Uterus (tissue), 2 donors: ENCODE results near the gene PANK4.

Source experiments
- CTCF ChIP-seq, 4 experiments: fragments of 200-600 bp in 2 of 4; fragments of 450-650 bp in 2 of 4; sonication (generic) in 2 of 4; IDR thresholded peaks; one replicate each; pipeline ENCODE4 v1.5.1; 2016 to 2019; ENCODE audit warnings: antibody characterized with exemption in 4 of 4, mild to moderate bottlenecking in 2 of 4, moderate library complexity in 1 of 4
- POLR2A ChIP-seq, 2 donors: fragments of 450-650 bp; IDR thresholded peaks; one replicate each; pipeline ENCODE4 v1.6.1; 2016; ENCODE audit warnings: antibody characterized with exemption in 2 of 2, mild to moderate bottlenecking in 1 of 2, moderate library complexity in 1 of 2

GRCh38 chr1:2545754-2546514 is 19.5 kb upstream of the PANK4 start:
- peak in 1 of 4 experiments; percentile 4 for TF ChIP-seq CTCF (IDR thresholded peaks at IDR 0.05)
- TF ChIP-seq POLR2A (IDR thresholded peaks at IDR 0.05), result peak in 1 of 2 donors; percentile 4
